ENCODE measurements around the gene CSF3R. TPM values are rescaled to one million over a fixed set of nuclear protein-coding genes. Genes with fewer than 3 reads are reported as not detected.
A peak's percentile ranks its signal among the peaks of the same experiment; 100 is the strongest.
"Not testable (repeated sequence)": the region's sequence is repeated elsewhere in the genome, so short reads cannot be mapped to it uniquely, and the experiment has no call there.

The CSF3R gene
- polyA plus RNA-seq, 5 donors, result 7.4 to 10.9 (median 8.7) TPM

GRCh38 chr1:36514501-36514900 lies 31.8 kb upstream of the CSF3R start:
- no peak for DNase-seq

GRCh38 chr1:36513676-36514473 lies 31.2 kb upstream of the CSF3R start:
- DNase-seq, result no peak

GRCh38 chr1:36512842-36513241 lies 30.1 kb upstream of the CSF3R start:
- no peak for DNase-seq

- no peak for DNase-seq
These were observed 29.4 kb upstream of the CSF3R start for GRCh38 chr1:36511804-36512798.

- DNase-seq, result not testable (repeated sequence)
These were observed 28.5 kb upstream of the CSF3R start for GRCh38 chr1:36511220-36511619.

- no peak for DNase-seq
These were observed 27.7 kb upstream of the CSF3R start for GRCh38 chr1:36510418-36510817.

GRCh38 chr1:36508257-36508656 lies 25.5 kb upstream of the CSF3R start:
- DNase-seq, result no peak

- DNase-seq, result no peak
These were observed 23.7 kb upstream of the CSF3R start for GRCh38 chr1:36506276-36506920.

GRCh38 chr1:36503733-36504132 lies 21.0 kb upstream of the CSF3R start:
- DNase-seq, result no peak

GRCh38 chr1:36503159-36503558 lies 20.4 kb upstream of the CSF3R start:
- DNase-seq, result no peak

- DNase-seq, result no peak
These were observed 19.9 kb upstream of the CSF3R start for GRCh38 chr1:36502616-36503015.

- not testable (repeated sequence) for DNase-seq
These were observed 19.2 kb upstream of the CSF3R start for GRCh38 chr1:36501911-36502310.

GRCh38 chr1:36497207-36497606 lies 14.5 kb upstream of the CSF3R start:
- no peak for DNase-seq

GRCh38 chr1:36494971-36495370 lies 12.3 kb upstream of the CSF3R start:
- DNase-seq, result no peak

- no peak for DNase-seq
These were observed 10.8 kb upstream of the CSF3R start for GRCh38 chr1:36493524-36493923.

- no peak for DNase-seq
These were observed 9.8 kb upstream of the CSF3R start for GRCh38 chr1:36492491-36492890.

GRCh38 chr1:36489258-36490051 lies 6.7 kb upstream of the CSF3R start:
- DNase-seq, result not testable (repeated sequence)

GRCh38 chr1:36487906-36488305 lies 5.2 kb upstream of the CSF3R start:
- DNase-seq, result no peak

- DNase-seq, result not testable (repeated sequence)
These were observed 4.6 kb upstream of the CSF3R start for GRCh38 chr1:36487336-36487725.

GRCh38 chr1:36486439-36487335 lies 4.0 kb upstream of the CSF3R start:
- DNase-seq, result peak; percentile 42 to 51
